Right lobe of liver (tissue), 4 donors: ENCODE data around the gene SLC18A3.

ENCODE experiments used
- POLR2A ChIP-seq: fragments of 450-650 bp; IDR thresholded peaks from one replicate; pipeline ENCODE4 v1.6.1; 2017; ENCODE audit warnings: antibody characterized with exemption, mild to moderate bottlenecking
- TF ChIP-seq, protein P1 (sequence below), 4 donors: fragments of 200-600 bp in 3 of 4; fragments of 450-650 bp in 1 of 4; IDR thresholded peaks; one replicate each; pipeline versions ENCODE4 v1.5.1 to v1.8.0; 2016 to 2022; ENCODE audit warnings: antibody characterized with exemption in 4 of 4, mild to moderate bottlenecking in 2 of 4
- donor health status: DM: no; HTN: no; CAD: no.
- donor health status: DM: no; HTN: no; CAD: no.
- donor health status: DM: no; HTN: yes; CAD: no.

DNA sequence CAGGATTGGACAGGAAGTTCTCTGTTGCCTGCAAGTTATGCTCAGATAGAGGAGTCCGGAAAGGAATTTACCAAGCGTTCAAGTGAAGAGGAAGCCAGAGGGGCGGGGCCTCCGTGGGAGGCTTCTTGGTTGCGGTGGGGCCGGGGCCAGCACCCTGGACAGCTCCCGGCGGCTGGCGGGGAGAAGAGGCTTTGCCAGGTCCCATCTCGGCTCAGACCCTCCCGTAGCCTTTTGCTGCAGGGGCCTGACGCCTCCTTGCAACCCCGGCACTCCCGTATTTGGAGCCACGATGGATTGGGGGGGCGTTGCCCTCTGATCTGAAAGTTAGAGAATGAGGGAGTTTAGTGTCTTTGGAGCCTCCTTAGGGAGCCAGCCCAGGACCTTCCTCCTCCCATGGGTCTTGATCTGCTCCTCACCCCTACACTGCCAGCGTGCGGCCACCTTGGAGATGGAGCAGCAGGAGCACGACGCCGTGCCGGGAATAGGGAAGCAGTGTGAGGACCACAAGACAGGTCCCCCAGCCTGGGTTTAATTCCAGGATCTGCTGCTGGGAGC is 3.1 kb upstream of the SLC18A3 start:
- TF ChIP-seq, protein P1, sequence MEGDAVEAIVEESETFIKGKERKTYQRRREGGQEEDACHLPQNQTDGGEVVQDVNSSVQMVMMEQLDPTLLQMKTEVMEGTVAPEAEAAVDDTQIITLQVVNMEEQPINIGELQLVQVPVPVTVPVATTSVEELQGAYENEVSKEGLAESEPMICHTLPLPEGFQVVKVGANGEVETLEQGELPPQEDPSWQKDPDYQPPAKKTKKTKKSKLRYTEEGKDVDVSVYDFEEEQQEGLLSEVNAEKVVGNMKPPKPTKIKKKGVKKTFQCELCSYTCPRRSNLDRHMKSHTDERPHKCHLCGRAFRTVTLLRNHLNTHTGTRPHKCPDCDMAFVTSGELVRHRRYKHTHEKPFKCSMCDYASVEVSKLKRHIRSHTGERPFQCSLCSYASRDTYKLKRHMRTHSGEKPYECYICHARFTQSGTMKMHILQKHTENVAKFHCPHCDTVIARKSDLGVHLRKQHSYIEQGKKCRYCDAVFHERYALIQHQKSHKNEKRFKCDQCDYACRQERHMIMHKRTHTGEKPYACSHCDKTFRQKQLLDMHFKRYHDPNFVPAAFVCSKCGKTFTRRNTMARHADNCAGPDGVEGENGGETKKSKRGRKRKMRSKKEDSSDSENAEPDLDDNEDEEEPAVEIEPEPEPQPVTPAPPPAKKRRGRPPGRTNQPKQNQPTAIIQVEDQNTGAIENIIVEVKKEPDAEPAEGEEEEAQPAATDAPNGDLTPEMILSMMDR (IDR thresholded peaks at IDR 0.05), result no peak
- no peak for TF ChIP-seq POLR2A
